GM12878 (cell line): Measurements from ENCODE around the gene RUFY2. TPM values are rescaled to one million over a fixed set of nuclear protein-coding genes. Genes with fewer than 3 reads are reported as not detected.

Experiments used
- BRCA1 ChIP-seq: IDR thresholded peaks from 2 replicates; pipeline ENCODE4 v1.6.1; 2011; ENCODE audit warnings: low read depth, low read length, improper control_type of control experiment
- HDAC2 ChIP-seq: fragments of 200-600 bp; sonication (generic); IDR thresholded peaks from 2 replicates; pipeline ENCODE4 v1.6.1; 2017
- MEF2A ChIP-seq: IDR thresholded peaks from 2 replicates; pipeline ENCODE4 v1.6.1; 2011; ENCODE audit warnings: low read depth, mild to moderate bottlenecking, low read length, moderate library complexity; ENCODE audit not compliant: insufficient read depth
- polyA plus RNA-seq, 11 experiments: library from polyadenylated mRNA; depleted of rRNA in 4 of 11; unstranded in 6 of 11; stranded (reverse) in 5 of 11; fragments of >200 nt; fragmentation: Nextera tagmentation in 4 of 11; fragmentation: Illumina TruSeq in 1 of 11; extraction: Ambion mirVana in 4 of 11; extraction: Trizol in 1 of 11; gene quantifications; 1 replicate in 1 of 11; 2 replicates in 10 of 11; pipeline versions ENCODE4 v1.2.1 to v1.2.3, GENCODE V29; 2011 to 2016; ENCODE audit warnings: inconsistent platforms in 2 of 11, missing spikeins in 2 of 11, low read depth in 1 of 11
- total RNA-seq, 4 experiments: library from RNA; depleted of rRNA in 3 of 4; stranded (reverse); fragments of >200 nt in 3 of 4; fragmentation: Illumina TruSeq in 1 of 4; extraction: Trizol in 1 of 4; gene quantifications; 2 replicates each; pipeline versions ENCODE4 v1.2.1 to v1.2.3, GENCODE V29; 2013 to 2021
- TF ChIP-seq, protein P1 (sequence below): fragments of 450-650 bp; formaldehyde crosslinking; IDR thresholded peaks from 2 replicates; pipeline ENCODE4 v1.4.0; 2022; ENCODE audit warnings: mild to moderate bottlenecking, moderate library complexity
- TF ChIP-seq, protein P2 (sequence below): fragments of 450-650 bp; IDR thresholded peaks from 2 replicates; pipeline ENCODE4 v1.6.1; 2017; ENCODE audit warnings: mild to moderate bottlenecking, moderate library complexity

The RUFY2 gene
- total and polyA plus RNA-seq, 10 of the 15 experiments (the other 5 are each of a cell fraction or from before 2014, with no cell fraction given), result 1.7 to 8.4 (median 5.8) TPM

DNA sequence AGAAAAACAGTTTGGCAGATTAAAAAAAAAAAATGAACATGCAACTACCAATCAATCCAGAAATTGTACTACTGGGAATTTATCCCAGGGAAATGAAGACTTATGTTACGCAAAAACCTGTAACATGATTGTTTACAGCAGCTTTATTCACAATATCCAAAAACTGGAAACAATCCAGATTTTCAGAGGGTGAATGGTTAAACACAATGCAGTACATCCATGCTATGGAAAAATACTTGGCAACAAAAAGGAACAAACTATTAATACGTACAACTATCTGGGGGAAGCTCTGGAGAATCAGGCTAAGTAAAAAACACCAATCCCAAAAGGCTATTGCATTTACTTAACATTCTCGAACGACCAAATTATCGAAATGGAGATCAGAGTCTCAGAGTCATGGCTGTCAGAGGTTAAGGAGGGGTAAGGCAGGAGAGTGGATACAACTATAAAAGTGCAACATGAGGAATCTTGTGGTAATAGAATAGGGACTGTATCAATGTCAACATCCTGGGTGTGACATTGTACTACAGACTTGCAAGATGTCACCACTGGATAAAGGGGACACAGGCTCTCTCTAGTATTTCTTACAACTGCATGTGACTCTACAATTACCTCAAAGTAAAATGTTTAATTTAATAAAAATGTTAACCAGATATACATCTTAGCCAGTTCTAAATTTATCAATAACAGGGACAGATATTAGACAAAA is 21.5 kb upstream of the RUFY2 start (continued):
- TF ChIP-seq, protein P1, sequence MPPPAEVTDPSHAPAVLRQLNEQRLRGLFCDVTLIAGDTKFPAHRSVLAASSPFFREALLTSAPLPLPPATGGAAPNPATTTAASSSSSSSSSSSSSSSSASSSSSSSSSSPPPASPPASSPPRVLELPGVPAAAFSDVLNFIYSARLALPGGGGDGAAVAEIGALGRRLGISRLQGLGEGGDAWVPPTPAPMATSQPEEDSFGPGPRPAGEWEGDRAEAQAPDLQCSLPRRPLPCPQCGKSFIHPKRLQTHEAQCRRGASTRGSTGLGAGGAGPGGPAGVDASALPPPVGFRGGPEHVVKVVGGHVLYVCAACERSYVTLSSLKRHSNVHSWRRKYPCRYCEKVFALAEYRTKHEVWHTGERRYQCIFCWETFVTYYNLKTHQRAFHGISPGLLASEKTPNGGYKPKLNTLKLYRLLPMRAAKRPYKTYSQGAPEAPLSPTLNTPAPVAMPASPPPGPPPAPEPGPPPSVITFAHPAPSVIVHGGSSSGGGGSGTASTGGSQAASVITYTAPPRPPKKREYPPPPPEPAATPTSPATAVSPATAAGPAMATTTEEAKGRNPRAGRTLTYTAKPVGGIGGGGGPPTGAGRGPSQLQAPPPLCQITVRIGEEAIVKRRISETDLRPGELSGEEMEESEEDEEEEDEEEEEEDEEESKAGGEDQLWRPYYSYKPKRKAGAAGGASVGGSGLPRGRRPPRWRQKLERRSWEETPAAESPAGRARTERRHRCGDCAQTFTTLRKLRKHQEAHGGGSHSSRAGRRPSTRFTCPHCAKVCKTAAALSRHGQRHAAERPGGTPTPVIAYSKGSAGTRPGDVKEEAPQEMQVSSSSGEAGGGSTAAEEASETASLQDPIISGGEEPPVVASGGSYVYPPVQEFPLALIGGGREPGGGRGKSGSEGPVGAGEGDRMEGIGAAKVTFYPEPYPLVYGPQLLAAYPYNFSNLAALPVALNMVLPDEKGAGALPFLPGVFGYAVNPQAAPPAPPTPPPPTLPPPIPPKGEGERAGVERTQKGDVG, result no peak
- TF ChIP-seq, protein P2, sequence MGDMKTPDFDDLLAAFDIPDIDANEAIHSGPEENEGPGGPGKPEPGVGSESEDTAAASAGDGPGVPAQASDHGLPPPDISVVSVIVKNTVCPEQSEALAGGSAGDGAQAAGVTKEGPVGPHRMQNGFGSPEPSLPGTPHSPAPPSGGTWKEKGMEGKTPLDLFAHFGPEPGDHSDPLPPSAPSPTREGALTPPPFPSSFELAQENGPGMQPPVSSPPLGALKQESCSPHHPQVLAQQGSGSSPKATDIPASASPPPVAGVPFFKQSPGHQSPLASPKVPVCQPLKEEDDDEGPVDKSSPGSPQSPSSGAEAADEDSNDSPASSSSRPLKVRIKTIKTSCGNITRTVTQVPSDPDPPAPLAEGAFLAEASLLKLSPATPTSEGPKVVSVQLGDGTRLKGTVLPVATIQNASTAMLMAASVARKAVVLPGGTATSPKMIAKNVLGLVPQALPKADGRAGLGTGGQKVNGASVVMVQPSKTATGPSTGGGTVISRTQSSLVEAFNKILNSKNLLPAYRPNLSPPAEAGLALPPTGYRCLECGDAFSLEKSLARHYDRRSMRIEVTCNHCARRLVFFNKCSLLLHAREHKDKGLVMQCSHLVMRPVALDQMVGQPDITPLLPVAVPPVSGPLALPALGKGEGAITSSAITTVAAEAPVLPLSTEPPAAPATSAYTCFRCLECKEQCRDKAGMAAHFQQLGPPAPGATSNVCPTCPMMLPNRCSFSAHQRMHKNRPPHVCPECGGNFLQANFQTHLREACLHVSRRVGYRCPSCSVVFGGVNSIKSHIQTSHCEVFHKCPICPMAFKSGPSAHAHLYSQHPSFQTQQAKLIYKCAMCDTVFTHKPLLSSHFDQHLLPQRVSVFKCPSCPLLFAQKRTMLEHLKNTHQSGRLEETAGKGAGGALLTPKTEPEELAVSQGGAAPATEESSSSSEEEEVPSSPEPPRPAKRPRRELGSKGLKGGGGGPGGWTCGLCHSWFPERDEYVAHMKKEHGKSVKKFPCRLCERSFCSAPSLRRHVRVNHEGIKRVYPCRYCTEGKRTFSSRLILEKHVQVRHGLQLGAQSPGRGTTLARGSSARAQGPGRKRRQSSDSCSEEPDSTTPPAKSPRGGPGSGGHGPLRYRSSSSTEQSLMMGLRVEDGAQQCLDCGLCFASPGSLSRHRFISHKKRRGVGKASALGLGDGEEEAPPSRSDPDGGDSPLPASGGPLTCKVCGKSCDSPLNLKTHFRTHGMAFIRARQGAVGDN, result no peak
- TF ChIP-seq MEF2A, result no peak
- no peak for TF ChIP-seq BRCA1
- no peak for TF ChIP-seq HDAC2
